GM18520 (cell line): ENCODE results near the gene PSME4.

Source experiments
- ATAC-seq: cut with Tn5 transposase; IDR thresholded peaks from one replicate; pipeline ENCODE4 v1.9.1; 2021; ENCODE audit not compliant: unreplicated experiment

PSME4 gene

DNA sequence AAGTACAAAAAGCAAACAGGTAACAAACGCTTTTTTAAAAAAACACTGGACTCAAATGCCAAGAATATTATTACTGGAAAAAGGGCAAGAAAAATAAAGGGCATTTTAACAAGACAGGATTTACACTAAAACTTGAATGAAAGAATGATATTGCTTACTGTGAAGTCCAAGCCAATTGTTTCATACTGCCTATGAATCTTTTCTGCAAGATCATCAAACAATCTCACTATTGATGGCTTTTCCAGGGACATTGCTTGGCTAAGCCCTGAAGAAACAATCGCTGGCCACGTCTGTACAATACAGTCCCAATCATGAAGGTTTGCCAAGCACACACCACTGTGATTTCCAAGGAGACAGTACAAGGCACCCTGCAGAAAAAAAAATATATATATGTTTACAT, 69.6 kb downstream of the PSME4 start:
- ATAC-seq, result no peak

DNA sequence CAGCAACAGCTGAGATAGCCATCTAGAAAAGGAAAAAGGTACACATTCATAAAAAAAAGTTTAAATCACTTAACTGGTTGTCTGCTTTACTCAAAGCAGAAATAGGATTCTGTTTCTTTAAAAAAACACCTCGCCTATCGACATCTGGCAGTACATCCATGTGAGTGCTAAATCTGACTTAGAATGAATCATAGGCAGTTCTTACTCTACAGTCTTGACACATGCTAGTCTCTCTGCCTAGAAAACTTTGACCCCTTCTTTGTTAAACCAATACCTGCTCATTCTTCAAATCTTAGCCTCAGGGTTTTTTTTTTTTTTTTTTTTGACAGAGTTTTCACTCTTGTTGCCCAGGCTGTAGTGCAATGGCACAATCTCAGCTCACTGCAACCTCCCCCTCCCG, 73.9 kb downstream of the PSME4 start:
- no peak for ATAC-seq

DNA sequence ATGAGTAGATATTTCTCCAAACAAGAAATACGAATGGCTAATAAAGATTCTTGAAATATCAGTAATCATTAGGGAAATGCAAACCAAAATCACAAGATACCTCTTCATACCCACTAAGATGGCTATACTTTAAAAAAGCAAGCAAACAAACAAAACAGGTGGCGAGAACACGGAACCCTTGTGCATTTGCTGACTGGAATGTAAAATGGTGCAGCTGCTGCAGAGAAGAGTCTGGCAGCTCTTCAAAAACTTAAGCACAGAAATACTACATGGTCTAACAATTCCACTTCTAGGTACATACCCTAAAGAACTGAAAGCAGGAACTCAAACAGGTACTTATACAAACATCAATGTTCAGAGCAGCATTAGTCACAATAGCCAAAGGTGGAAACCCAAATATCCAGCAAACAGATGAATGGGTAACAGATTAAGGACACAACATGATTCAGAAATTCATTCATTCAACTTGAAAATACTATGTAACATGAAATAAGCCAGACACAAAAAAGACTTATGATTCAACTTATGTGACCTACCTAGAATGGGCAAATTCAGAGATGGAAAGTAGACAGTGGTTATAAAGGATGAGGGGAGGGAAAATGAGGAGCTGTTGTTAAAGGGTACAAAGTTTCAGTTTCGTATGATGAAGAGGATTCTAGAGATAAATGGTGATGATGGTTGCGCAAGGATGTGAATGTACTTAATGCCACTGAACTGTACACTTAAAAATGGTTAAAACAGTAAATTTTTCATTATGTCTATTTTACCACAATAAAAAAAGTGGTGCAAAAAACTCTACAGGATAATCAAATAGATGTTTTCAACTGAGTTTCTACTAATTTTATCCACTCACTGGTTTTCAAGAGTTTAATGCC, 84.2 kb downstream of the PSME4 start:
- ATAC-seq, result no peak

DNA sequence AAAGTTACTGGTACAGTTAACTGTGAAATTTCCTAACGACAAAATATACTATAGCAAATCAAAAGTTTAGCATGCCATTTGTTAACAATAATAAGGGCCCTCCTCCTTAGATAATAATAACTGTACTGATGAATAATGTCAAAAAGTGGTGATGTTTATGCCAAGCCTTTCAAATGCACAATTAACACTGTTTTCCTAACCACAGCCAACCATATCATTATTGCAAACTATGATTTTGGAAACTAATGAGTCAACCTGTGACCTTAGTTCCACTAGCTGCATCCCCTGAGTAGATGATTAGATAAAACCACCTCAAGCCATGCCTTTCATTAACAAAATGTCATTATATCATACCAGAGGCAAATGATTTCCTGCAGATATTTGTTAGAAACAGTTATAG, 85.9 kb downstream of the PSME4 start:
- ATAC-seq, result no peak

DNA sequence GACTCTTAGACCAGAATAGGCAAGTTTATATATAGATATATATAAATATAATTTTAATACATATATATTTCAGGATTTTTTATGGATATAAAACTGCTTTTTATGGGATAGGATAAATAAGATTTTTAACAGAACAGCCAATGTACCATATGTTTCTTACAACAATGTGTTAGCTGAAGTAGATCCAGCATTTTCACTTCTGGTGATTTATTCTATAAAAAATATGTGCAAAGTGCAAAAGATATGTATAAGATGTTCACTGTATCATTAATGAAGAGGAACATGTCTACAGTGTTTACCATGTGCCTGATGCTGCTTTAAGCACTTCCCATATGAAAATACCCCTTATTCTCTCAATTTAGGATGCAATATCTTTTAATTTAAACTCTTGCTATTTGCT, 88.8 kb downstream of the PSME4 start:
- no peak for ATAC-seq

DNA sequence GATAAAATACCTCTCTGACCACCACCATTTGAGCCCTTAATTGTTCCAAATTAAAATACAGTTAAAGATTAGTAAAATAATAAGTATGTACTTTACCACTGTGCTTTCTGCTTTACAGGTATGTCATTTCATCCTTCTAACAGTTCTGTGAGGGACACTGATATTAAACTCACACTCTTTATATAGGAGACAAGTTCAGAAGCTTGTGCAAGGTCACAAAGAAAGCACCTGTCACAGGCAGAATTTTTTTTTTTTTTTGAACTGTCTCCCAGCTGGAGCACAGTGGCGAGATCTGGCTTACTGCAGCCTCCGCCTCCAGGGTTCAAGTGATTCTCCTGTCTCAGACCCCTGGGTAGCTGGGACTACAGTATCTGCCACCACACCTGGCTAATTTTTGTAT, 89.4 kb downstream of the PSME4 start:
- ATAC-seq, result no peak

DNA sequence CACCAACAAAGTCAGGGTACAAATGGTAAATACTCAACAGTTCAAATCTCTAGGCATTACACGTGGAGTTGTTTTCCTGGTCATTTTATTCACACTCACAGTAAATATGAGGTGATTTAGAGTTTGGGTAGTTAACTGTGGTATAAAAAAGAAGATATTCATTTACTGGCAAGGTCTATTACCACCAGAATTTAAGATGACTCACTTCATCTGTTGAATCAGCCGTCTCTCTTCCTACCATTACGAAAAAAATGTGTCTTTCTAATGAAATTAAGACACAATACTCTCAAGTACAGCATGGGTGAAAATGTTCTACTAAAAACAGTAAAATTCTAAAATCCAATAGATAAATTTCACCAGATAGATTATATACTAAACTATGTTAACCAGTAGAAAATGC, 90.0 kb downstream of the PSME4 start:
- no peak for ATAC-seq

DNA sequence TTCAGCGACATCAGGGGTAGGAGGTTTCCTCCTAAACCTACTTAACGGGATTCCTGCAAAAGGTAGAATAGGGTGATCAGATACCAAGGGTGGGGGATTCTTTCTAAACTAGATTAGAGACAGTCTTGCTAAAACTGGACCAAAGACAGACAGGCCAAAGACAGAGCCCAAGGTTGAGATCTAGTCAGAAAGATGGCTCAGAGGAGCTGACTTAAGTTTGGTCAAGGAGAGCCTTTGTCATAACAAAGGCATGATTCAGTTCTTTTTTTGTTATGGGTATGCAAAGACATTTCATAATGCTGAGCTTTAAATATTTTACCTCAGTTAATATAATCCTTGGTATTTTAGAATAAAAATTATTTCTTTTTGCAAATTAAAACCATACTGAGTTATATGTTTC, 93.2 kb downstream of the PSME4 start:
- ATAC-seq, result no peak

DNA sequence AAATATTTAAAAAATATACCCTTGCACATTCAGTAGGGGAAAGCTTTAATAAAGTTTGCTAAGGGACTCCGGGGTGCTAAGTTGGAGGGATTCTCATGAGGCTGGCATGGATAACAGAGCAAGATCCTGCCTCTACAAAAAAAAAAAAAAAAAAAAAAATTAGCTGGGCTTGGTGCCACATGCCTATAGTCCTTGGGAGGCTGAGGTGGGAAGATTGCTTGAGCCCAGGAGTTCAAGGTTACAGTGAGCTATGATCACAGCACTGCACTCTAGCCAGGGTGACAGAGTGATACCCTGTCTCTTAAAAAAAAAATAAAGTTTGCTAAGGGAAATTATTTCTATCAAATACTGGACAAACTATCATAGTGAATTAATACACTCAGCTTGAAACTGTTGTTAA, 93.7 kb downstream of the PSME4 start:
- no peak for ATAC-seq

DNA sequence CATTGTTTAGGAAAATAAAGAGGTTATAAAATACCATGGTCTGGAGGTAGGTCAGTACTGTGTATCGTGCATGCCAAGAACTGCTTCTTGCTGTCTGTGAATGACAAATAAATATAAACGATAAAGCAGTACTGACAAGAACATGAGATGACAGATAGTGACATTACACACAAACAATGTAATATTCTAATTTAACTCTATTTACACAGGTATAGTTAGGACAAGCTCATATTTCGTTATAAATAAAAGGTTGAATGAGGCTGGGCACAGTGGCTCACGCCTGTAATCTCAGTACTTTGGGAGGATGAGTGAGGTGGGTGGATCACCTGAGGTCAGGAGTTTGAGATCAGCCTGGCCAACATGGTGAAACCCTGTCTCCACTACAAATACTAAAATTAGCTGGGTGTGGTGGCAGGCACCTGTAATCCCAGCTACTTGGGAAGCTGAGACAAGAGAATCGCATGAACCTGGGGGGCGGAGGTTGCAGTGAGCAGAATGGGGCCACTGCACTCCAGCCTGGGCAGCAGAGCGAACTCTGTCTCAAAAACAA, 96.3 kb downstream of the PSME4 start:
- no peak for ATAC-seq

DNA sequence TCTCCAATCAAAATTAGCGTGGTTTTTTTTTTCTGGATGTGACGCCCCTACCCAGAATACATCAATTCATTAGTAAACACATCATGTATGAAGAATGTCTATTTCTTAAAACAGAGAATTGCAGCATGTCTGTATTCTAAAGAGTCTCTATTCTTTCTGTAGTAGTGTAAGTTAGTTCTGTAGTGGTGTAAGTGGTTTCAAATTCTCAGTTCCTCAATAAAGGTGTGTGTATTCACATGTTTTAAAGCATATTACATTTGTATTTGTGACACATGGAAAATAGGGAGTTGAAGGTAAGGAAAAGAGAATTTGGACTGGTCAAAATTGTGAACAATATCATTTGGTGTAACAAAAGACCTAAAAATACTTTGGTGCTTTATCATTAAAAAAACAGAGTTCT, 103.0 kb downstream of the PSME4 start:
- no peak for ATAC-seq

DNA sequence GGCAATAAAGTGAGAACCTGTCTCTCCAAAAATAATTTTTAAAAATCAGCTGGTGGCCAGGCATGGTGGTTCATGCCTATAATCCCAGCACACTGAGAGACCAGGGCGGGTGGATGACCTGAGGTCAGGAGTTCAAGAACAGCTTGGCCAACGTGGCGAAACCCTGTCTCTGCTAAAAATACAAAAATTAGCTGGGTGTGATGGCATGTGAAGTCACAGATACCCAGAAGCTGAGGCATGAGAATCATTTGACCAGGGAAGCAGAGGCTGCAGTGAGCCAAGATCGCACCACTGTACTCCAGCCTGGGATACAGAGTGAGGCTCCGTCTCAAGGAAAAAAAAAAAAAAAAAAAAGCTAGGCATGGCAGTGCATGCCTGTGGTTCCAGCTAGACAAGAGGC, 103.6 kb downstream of the PSME4 start:
- no peak for ATAC-seq

DNA sequence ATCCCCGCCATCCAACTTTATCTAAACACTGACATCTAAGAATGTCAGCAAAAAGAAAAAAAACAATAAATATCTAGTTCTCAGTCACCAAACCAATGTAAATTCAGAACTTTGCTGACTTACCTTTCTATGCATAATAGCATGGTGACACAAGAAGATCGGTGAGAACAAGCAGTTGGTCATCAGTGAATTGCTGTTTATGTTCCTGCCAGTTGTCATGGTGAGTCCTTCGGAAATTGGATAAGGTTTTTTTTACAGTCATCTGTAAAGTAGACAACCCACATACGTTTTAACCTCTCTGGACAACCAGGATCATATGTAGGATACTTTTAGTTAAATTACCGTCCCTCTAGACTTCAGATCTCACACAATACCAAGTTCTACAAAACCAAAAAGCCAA, 104.8 kb downstream of the PSME4 start:
- no peak for ATAC-seq

DNA sequence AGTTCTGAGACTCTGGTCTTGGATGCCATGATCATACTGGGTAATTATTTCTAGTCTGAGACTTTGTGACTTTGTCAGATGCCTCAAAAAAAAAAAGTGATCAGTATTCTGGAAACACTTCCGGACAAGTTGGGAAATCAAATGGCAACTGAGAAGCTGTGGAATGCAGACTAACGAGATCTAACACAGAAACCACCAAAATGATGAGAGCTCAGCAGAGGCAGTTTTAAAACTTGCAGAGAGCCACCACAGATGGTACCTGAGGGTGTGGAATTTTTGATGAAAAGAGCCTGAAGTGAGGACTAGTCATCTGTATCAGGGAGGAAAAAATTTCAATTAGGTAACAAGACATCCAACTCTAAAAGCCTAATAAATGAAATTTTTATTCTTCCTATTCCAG, 105.5 kb downstream of the PSME4 start:
- ATAC-seq, result no peak

DNA sequence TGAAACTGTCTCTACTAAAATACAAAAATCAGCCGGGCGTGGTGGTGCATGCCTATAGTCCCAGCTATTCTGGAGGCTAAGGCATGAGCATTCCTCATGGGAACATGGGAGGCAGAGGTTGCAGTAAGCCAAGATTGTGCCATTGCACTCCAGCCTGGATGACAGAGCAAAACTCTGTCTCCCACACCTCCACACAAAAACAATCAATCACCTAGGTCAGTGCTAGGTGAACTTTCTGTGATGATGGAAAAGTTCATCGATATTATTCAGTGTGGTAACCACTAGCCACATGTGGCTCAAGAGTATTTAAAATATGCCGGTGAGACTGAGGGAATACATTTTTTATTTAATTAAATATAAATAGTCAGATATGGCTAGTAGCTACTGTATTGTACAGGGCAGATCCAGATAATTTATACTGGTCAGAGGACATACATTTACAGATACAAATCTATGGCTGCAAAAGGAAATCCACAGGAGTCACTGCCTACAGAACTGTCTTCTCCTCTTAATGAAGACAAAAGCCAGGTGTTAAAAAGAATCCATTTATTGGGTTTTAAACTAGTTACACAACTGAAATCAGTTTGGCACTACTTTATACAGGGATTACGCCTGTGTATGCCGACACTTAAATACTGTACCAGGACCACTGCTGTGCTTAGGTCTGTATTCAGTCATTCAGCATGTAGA, 107.1 kb downstream of the PSME4 start:
- no peak for ATAC-seq

DNA sequence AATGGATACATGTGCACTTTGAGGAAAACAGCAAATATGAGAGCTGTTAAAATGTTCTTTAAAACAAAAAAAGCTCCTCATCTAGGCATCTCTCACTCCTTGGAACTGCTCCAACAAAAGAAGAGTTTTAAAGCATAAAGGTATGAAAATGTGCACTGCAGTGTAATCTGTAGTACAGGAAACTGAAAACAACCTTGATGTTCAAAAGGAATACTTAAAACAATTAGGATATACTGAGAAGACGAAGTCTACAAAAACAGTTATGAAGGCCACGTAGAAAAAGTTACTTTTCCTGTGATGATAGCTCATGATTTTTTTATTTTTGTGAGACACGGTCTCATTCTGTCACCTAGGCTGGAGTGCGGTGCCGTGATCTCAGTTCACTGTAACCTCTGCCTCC, 109.0 kb downstream of the PSME4 start:
- no peak for ATAC-seq

DNA sequence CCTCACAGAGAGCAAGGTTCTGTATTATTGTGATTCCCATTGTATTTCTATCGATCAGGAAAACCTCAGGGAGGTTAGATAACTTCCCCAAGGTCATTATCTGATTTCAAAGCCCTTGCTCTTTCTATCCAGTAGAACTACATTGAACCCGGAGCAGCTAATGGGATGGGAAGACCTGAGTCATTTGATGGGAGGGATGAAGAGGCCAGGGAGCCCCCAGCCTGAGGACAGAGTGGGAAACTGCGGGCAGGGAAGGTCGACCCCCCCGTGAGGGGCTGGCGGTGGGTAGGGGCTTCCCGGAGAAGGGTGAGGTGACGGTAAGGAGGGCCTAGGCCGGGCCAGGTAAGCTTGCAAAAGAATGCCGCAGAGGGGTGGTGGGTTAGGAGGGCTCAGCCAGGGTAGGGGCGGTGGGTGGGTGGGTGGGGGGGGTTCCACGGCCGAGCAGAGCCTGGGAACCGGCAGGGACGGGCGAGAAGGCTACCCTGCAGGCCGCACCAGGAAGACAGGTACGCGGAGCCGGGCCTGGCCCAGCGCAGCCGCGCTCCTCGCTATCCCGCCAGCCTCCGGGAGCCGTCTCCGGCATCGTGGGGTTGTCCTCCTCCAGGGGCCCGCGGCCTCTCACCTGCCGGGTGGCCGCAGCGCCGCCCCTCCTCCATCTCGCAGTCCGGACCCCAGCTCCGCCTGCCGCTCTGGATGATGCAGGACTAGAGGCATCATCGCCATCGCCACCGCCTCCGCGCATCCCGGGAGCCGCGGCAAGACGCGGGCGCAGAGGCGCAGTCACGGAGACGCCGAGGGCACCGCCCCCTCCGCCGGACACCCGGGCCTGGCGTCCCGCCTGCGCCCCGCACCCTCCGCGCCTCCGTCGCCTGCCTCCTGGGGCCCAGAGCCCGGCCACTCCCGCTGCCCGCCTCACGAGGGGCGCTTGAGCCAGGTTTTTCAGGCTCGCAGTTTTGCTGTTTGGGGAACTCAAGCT, 111.3 kb downstream of the PSME4 start, which contains the start of gene GPR75:
GPR75 (minus strand) TSS at position 762 of the 976 bp plus-strand sequence. CDS start 5,211 bp downstream, outside the sequence.
- ATAC-seq, result no peak

DNA sequence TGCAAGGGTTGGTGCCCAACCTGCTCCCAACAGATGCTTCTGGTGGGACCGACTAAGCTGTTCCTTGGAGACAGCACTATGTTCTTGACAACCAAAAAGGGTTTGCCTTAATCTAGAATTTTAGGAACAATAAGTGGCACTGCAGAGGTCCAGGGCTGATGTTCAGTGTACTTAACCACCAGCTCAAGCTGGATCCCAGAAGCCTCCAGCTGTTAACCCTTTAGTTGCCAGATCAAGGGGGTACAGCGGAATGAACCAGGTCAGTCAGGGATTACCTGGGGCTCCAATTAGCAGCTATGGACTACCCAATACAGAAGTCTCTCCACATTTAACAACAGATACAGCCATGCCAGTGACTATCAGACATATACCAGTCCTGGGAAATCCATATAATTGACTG, 114.5 kb downstream of the PSME4 start:
- ATAC-seq, result no peak

DNA sequence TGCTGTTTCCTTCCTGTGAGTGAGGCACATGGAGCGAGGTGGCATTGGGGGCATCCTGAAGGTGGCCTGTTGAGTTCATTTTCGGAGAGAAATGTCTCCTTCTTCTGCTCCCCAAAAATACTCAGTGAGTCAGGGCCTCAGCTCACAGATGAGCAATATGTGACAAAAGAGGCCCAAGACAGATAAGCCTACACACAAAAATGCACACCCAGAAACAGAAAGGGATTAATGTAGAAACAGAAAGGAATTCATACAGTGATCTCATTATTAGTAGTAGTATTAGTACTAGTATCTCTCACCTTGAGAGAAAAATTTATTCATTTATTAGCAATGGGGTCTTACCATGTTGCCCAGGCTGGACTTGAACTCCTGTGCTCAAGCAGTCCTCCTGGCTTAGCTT, 116.1 kb downstream of the PSME4 start:
- peak; percentile 56 for ATAC-seq

DNA sequence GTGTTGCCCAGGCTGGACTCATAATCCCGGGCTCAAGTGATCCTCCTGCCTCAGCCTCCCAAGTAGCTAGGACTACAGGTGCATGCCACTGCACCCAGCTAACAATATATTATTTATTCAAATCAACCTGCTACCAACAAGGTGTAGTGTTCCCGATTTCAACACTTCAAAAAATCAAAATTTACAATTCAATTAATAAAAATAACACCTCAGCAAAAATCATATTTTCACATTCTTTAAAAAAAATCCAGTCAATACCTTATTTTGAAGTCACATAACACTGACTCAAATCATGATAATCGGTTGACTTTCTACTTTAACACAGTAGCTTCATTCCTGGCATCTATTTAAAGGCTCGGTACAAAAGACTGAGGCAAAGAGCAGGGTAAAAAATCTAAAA, 118.3 kb downstream of the PSME4 start:
- ATAC-seq, result no peak
